Inferior parietal cortex (tissue), 1 donor: ENCODE data around the gene PROSER3.

Experiments
- DNase-seq: peaks from one replicate; pipeline ENCODE4 v3.0.0-alpha.2; 2016; ENCODE audit errors: extremely low spot score

PROSER3 gene

DNA sequence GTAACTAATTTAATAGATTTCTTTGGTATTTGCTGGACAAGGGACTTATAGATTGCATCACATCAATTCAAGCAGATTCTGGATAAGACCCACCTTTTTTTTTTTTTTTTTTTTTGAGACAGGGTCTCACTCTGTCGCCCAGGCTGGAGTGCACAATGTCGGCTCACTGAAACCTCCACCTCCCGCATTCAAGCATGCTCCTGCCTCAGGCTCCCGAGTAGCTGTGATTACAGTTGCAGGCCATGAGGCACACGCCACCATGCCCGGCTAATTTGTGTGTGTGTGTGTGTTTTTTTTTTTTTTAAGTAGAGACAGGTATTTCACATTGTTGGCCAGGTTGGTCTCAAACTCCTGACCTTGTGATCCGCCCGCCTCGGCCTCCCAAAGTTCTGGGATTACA lies 58.9 kb downstream of the PROSER3 start:
- DNase-seq: no peak

DNA sequence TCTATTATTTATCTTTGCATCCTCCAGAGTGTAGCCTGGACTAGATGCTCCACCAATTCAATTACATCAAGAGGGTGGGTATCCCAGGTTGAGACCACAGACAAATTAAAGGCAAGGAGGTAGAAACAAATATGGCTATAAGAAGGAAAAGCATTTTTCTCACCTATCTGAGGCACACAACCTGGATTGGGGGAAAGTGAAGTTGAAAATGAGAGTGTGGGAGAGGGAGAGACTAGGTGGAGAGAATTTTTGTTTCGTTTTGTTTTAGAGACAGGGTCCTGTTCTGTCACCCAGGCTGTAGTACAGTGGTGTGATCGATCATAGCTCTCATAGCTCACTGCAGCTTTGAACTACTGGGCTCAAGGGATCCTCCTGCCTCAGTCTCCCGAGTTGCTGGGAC lies 60.5 kb downstream of the PROSER3 start:
- no peak for DNase-seq
